Keratinocyte (primary cell): ENCODE results near the gene NR3C2.

Experiments
- EZH2 ChIP-seq: IDR thresholded peaks from one replicate; pipeline ENCODE4 v1.6.1; 2012; ENCODE audit warnings: inconsistent platforms, mild to moderate bottlenecking, low read length, moderate library complexity
- TF ChIP-seq, protein P1 (sequence below), 3 experiments: IDR thresholded peaks in 1 of 3; conservative IDR thresholded peaks in 1 of 3; optimal IDR thresholded peaks in 1 of 3; 2 replicates in 2 of 3; 3 replicates in 1 of 3; pipeline versions ENCODE3 to v1.5.1; 2011; ENCODE audit warnings: low read length in 3 of 3, mild to moderate bottlenecking in 3 of 3, moderate library complexity in 2 of 3, control low read depth in 1 of 3, inconsistent platforms in 1 of 3; ENCODE audit not compliant: insufficient read depth in 2 of 3; ENCODE audit errors: extremely low read depth in 1 of 3

DNA sequence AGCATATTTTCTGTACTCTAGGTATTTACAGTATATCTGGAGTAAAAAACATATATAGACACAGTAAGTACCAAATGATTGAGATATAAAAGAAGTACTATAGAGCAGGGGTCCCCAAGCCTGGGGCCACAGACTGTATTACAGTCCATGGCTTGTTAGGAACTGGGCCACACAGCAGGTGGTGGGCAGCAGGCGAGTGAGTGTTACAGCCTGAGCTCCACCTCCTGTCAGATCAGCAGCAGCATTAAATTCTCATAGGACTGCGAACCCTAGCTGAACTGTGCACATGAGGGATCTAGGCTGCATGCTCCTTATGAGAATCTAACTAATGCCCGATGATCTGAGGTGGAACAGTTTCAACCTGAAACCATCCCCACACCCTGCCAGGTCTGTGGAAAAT lies 300.7 kb downstream of the NR3C2 start:
- TF ChIP-seq, protein P1, sequence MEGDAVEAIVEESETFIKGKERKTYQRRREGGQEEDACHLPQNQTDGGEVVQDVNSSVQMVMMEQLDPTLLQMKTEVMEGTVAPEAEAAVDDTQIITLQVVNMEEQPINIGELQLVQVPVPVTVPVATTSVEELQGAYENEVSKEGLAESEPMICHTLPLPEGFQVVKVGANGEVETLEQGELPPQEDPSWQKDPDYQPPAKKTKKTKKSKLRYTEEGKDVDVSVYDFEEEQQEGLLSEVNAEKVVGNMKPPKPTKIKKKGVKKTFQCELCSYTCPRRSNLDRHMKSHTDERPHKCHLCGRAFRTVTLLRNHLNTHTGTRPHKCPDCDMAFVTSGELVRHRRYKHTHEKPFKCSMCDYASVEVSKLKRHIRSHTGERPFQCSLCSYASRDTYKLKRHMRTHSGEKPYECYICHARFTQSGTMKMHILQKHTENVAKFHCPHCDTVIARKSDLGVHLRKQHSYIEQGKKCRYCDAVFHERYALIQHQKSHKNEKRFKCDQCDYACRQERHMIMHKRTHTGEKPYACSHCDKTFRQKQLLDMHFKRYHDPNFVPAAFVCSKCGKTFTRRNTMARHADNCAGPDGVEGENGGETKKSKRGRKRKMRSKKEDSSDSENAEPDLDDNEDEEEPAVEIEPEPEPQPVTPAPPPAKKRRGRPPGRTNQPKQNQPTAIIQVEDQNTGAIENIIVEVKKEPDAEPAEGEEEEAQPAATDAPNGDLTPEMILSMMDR (optimal IDR thresholded peaks at IDR 0.05 in 1 of 3, IDR thresholded peaks at IDR 0.05 in 1 of 3, conservative IDR thresholded peaks at IDR 0.05 in 1 of 3; ENCODE audit: extremely low read depth in 1 of 3, insufficient read depth in 2 of 3, low read length in 3 of 3): no peak
- no peak for TF ChIP-seq EZH2
